Measurements from ENCODE around the gene AMOTL1.

Gene AMOTL1

DNA sequence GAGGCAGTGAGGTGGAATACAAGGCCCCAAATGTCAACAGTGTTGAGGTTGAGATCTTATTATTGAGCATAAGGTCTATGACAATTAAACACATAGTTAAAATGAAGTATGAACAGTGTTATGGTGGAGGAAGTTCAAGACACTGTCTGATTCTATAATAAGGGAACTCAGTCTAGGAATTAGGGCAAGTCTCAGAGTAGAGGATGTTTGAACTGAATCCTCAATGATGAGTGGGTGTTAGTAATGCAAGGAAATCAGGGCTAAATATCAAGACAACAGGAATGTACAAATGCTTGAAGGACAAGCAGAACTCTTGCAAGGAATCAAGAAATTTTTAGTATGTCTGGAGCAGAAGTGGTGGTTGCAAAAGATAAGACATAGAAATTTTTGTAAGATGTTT, 152.2 kb downstream of the AMOTL1 start:
- no peak overlapping the region for H3K27ac ChIP-seq
- TF ChIP-seq, protein P1, sequence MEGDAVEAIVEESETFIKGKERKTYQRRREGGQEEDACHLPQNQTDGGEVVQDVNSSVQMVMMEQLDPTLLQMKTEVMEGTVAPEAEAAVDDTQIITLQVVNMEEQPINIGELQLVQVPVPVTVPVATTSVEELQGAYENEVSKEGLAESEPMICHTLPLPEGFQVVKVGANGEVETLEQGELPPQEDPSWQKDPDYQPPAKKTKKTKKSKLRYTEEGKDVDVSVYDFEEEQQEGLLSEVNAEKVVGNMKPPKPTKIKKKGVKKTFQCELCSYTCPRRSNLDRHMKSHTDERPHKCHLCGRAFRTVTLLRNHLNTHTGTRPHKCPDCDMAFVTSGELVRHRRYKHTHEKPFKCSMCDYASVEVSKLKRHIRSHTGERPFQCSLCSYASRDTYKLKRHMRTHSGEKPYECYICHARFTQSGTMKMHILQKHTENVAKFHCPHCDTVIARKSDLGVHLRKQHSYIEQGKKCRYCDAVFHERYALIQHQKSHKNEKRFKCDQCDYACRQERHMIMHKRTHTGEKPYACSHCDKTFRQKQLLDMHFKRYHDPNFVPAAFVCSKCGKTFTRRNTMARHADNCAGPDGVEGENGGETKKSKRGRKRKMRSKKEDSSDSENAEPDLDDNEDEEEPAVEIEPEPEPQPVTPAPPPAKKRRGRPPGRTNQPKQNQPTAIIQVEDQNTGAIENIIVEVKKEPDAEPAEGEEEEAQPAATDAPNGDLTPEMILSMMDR (conservative IDR thresholded peaks at IDR 0.05): no peak
- no peak for TF ChIP-seq ZFX (IDR thresholded peaks at IDR 0.05)

DNA sequence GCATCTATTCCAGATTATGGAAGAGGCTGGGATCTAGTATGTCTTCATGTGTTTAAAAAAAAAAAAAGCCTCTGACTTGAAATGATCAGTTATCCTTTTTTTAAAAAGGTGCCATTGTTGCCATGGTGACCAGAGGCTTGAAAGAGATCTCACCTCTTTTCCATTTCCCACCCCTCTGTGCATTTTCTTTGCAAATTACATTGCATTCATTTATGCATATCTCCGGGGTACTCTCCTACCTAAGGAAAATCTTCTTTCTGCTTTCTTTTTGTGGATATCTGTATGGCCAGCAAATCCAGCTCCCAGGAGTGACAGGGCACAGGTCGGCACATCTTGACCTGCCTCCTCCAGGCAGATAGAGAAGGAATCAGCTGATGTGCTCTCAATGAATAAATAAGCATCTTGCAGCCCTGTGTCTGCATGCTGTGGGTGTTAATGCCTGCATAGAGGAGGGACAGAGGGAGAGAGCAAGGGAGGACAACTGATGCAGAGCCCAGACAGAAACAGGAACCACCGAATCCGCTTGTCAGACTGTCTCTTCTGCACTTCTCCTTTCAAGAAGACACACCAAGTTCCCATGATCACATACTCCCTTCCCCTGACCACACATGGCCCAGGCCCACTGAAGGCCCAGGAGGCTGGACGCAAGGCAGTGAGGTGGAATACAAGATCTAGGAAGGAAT, 154.3 kb downstream of the AMOTL1 start:
- no peak overlapping the region for H3K27ac ChIP-seq
- TF ChIP-seq, protein P1 (conservative IDR thresholded peaks at IDR 0.05): no peak
- TF ChIP-seq ZFX (IDR thresholded peaks at IDR 0.05): no peak

DNA sequence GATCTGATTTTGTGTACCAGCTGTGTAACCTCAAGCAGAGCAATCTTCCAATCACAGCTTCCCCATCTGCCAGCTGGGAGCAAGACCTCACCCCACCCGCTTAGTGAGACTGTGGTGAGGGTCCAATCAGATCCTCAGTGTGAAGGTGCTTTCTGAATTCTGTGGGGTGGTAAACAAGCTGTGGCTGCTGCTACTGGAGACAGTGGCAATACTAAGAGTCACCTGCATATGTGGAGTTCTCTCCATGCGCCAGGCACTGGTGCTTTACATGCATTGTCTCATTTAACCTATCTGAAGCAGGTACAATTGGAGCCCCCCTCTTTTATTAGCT, 154.8 kb downstream of the AMOTL1 start:
- H3K27ac ChIP-seq: no peak overlapping the region
- TF ChIP-seq ZFX (IDR thresholded peaks at IDR 0.05): no peak
- TF ChIP-seq, protein P1 (conservative IDR thresholded peaks at IDR 0.05): no peak

DNA sequence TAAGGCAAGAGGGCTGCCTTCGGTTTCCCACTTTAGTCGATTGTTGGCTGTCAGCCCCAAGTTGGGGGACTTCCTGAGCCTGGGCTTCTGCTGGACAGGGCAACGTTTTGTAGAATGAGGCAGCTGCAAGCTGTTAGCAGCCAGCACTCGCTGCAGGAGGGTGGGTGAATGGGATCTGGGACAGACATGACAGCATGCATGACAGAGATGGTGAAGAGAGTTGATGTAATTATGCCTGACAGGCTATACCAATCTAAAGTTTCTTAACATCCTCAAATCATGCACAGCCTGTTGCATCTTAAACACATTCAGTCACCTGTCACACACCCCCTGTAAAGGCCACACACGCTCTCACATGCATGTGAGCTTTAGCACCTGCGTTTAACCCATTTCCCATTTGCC, 156.0 kb downstream of the AMOTL1 start:
- H3K27ac ChIP-seq: no peak overlapping the region
- TF ChIP-seq ZFX (IDR thresholded peaks at IDR 0.05): no peak
- TF ChIP-seq, protein P1 (conservative IDR thresholded peaks at IDR 0.05): no peak

DNA sequence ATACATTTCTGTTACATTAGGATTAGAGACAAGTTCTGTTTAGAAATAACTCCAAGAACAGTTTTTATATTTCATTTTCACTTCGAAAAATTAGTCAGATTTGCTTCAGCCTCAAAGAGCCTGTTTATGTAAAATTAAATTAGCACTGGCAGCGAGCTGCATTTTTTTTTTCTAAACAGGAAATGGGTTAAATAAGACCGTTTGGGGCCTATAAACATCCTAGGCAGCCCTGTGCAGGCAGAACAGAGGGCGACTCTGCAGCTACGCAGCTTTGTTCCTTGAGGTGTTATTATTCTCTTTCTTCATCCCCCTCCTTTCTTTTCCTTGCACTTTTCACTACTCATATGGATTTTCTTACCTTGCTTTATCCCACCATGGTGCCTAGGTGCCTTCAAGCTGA, 156.5 kb downstream of the AMOTL1 start:
- no peak for TF ChIP-seq ZFX (IDR thresholded peaks at IDR 0.05)
- TF ChIP-seq, protein P1 (conservative IDR thresholded peaks at IDR 0.05): no peak
- H3K27ac ChIP-seq: no peak overlapping the region

DNA sequence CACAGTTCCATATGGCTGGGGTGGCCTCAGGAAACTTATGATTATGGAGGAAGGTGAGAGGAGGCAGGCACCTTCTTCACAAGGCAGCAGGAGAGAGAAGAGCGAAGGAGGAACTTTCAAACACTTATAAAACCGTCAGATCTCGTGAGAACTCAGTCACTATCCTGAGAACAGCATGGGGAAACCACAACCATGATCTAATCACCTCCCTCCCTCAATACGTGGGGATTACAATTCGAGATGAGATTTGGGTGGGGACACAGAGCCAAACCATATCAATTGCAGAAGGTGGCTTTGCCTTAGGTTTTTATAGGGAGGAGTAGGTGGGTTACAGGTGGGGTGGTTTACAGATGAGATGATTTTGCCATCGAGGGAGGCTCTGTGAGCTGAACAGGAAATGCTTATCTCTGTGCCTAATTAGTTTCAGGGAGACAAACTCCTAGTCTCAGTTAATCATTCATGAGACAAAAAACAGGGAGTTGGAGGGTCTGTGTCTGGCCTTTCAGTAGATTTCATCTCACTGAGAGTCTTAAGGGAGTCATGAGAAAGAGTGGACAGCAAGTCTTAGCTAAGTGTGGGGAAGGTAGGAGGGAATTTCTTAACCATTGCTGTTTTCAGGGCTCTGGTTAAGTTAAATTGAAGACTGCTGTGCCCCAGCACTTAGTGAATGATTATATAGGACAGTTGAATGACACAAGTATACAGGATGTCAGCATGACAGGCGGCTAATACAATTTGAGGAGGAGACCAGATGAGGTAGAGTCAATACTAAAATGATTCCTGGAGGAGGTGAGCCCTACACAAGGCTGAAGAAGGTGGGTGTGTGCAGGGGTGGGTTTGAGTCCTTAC, 157.5 kb downstream of the AMOTL1 start:
- TF ChIP-seq, protein P1 (conservative IDR thresholded peaks at IDR 0.05): no peak
- no peak for TF ChIP-seq ZFX (IDR thresholded peaks at IDR 0.05)
- no peak overlapping the region for H3K27ac ChIP-seq

DNA sequence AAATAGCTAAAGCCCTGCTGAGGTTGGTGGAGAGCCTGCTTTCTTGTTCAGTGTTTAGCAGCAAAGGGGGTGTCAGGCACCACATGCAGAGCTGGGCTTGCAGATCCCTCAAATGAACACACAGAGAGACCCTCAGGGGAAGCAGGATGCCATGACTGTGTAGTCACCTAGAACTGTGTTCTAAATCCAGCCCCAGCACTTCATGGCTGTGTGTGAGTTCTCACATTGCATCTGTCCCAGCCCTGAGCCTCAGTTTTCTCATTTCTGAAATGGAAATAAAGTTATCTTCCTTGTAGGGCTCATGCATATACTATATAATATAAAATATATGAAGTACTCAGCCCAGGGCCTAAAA, 158.1 kb downstream of the AMOTL1 start:
- TF ChIP-seq, protein P1 (conservative IDR thresholded peaks at IDR 0.05): no peak
- no peak for TF ChIP-seq ZFX (IDR thresholded peaks at IDR 0.05)
- no peak overlapping the region for H3K27ac ChIP-seq
